ENCODE measurements around the gene CADPS2.

The CADPS2 gene

GRCh38 chr7:122301858-122302760 is 584.2 kb downstream of the CADPS2 start:
- TF ChIP-seq CTCF (conservative IDR thresholded peaks at IDR 0.05): no peak
- no peak overlapping the region for H3K27ac ChIP-seq

GRCh38 chr7:122300956-122301833 is 585.1 kb downstream of the CADPS2 start:
- no peak for TF ChIP-seq CTCF (conservative IDR thresholded peaks at IDR 0.05)
- no peak overlapping the region for H3K27ac ChIP-seq

GRCh38 chr7:122300211-122300932 is 585.9 kb downstream of the CADPS2 start:
- no peak for TF ChIP-seq CTCF (conservative IDR thresholded peaks at IDR 0.05)
- H3K27ac ChIP-seq: no peak overlapping the region

GRCh38 chr7:122299624-122300210 is 586.5 kb downstream of the CADPS2 start:
- no peak for TF ChIP-seq CTCF (conservative IDR thresholded peaks at IDR 0.05)
- H3K27ac ChIP-seq: no peak overlapping the region

GRCh38 chr7:122298618-122299017 is 587.6 kb downstream of the CADPS2 start:
- no peak overlapping the region for H3K27ac ChIP-seq
- no peak for TF ChIP-seq CTCF (conservative IDR thresholded peaks at IDR 0.05)

- H3K27ac ChIP-seq: no peak overlapping the region
- TF ChIP-seq CTCF (conservative IDR thresholded peaks at IDR 0.05): no peak
Measured at GRCh38 chr7:122298131-122298530, 588.1 kb downstream of the CADPS2 start.
